ENCODE measurements around the gene STRA6. TPM values are rescaled to one million over a fixed set of nuclear protein-coding genes. Genes with fewer than 3 reads are reported as not detected.

STRA6 gene
- total RNA-seq, 6 donors from 2014 or later, result 0.22 to 3.5 (median 0.88) TPM; not detected in 3

GRCh38 chr15:74216949-74217348 is 14.4 kb upstream of the STRA6 start:
- ATAC-seq (ENCODE audit: low FRiP score in 2 of 2) (no peak), DNase-seq (no peak)
- no peak overlapping the region for H3K4me3 ChIP-seq
- no peaks in the 10 kb centered on the region for H3K9me3 ChIP-seq
- WGBS, 2 donors, result 87 to 91% methylated on average over 3 of the region's 3 CpGs
- H3K4me1 ChIP-seq, result peaks cover 0 to 6% (median 2%) of the 10 kb centered on the region in 4 donors
- no peaks in the 10 kb centered on the region for H3K36me3 ChIP-seq
- H3K27ac ChIP-seq, result no peak overlapping the region
- TF ChIP-seq POLR2AphosphoS5 (IDR thresholded peaks at IDR 0.05) (no peak), CTCF (IDR thresholded peaks at IDR 0.05) (no peak), POLR2A (IDR thresholded peaks at IDR 0.05) (no peak), EP300 (IDR thresholded peaks at IDR 0.05) (no peak)
- H3K27me3 ChIP-seq, result no peaks in the 10 kb centered on the region

DNA sequence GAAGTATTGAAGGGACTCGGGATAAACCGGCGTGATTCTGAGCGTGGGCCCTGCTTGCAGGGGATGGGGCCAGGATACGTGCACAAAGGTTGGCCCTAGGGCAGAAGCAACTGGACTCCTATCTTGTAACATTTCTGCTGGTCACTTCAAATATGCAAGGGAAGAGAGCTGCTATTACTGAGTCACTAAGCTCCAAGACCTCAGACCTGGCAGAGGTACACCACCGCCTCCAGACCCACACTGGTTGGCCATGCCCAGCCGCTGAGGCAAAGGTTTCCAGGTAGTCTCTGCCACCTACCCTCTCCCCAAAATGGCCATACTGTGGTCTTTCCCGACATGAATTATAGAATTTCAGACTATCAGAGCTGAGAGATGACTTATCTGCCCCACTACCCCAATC is 13.4 kb upstream of the STRA6 start:
- peaks cover 0 to 6% (median 2%) of the 10 kb centered on the region in 4 donors for H3K4me1 ChIP-seq
- H3K36me3 ChIP-seq, result no peaks in the 10 kb centered on the region
- no peak for ATAC-seq (ENCODE audit: low FRiP score in 2 of 2)
- 82 to 89% methylated on average over 8 of the region's 8 CpGs for WGBS, 2 donors
- no peak overlapping the region for H3K4me3 ChIP-seq
- no peaks in the 10 kb centered on the region for H3K9me3 ChIP-seq
- no peak for DNase-seq
- no peak for TF ChIP-seq POLR2A (IDR thresholded peaks at IDR 0.05)
- TF ChIP-seq POLR2AphosphoS5 (IDR thresholded peaks at IDR 0.05), result no peak
- no peak for TF ChIP-seq CTCF (IDR thresholded peaks at IDR 0.05)
- no peak for TF ChIP-seq EP300 (IDR thresholded peaks at IDR 0.05)
- no peak overlapping the region for H3K27ac ChIP-seq
- no peaks in the 10 kb centered on the region for H3K27me3 ChIP-seq

GRCh38 chr15:74214324-74215021 is 11.9 kb upstream of the STRA6 start:
- no peak for DNase-seq
- Histone ChIP-seq H3K9me3 (no peaks in the 10 kb centered on the region), H3K4me1 (peaks cover 0 to 6% (median 2%) of the 10 kb centered on the region in 4 donors), H3K27me3 (no peaks in the 10 kb centered on the region), H3K36me3 (no peaks in the 10 kb centered on the region), H3K4me3 (no peak overlapping the region), H3K27ac (no peak overlapping the region)
- no peak for ATAC-seq (ENCODE audit: low FRiP score in 2 of 2)
- no peak for TF ChIP-seq CTCF (IDR thresholded peaks at IDR 0.05)
- no peak for TF ChIP-seq EP300 (IDR thresholded peaks at IDR 0.05)
- no peak for TF ChIP-seq POLR2AphosphoS5 (IDR thresholded peaks at IDR 0.05)
- TF ChIP-seq POLR2A (IDR thresholded peaks at IDR 0.05), result no peak
- 79 to 83% methylated on average over 6 of the region's 6 CpGs for WGBS, 2 donors

DNA sequence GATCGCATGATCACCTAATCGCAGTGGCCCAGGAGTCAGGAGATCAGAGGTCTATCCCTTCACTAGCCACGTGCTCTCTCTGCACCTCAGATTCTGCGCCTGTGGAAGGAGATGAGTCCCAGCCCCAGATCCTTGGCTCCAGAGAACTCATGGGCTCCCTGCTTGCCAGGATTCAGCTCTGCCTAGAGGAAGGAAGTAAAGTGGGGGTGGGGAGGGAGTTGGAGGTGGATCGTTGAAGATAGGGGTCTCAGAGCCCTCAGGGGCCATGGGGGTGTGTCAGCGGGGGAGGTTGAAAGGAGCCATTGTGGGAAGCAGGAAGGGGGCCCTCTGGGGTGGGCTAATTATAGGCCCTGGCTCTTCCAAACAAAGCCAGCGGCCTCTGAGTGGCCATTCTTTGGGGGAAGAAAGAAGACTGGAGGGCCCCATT is 11.3 kb upstream of the STRA6 start:
- Histone ChIP-seq H3K4me1 (peaks cover 0 to 6% (median 2%) of the 10 kb centered on the region in 4 donors), H3K36me3 (no peaks in the 10 kb centered on the region), H3K4me3 (no peak overlapping the region), H3K27me3 (no peaks in the 10 kb centered on the region), H3K9me3 (no peaks in the 10 kb centered on the region), H3K27ac (no peak overlapping the region)
- no peak for TF ChIP-seq POLR2A (IDR thresholded peaks at IDR 0.05)
- TF ChIP-seq POLR2AphosphoS5 (IDR thresholded peaks at IDR 0.05), result no peak
- no peak for TF ChIP-seq EP300 (IDR thresholded peaks at IDR 0.05)
- TF ChIP-seq CTCF (IDR thresholded peaks at IDR 0.05), result no peak
- ATAC-seq (ENCODE audit: low FRiP score in 2 of 2) (no peak), DNase-seq (no peak)
- WGBS, 2 donors, result 45 to 55% methylated on average over 5 to 7 of the region's 7 CpGs

DNA sequence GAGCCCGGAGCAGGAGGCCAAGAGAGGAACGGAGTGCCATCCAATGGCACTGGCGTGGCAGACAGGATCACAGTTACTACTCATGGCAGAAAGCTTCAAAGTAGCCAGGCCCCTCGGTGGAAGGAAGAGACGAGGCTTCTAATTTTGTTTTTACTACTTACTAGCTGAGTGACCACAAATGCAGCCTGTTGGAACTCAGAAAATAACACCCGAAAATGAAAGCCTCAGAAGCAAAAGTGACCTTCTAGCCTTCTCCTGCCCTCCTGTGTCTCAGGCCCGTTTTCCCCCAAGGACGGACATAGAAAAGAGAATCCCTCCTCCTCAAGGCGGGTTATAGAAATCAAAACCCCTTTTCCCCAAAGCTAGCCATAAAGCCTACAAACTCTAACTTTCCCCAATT is 9.9 kb upstream of the STRA6 start:
- TF ChIP-seq POLR2AphosphoS5 (IDR thresholded peaks at IDR 0.05) (no peak), EP300 (IDR thresholded peaks at IDR 0.05) (no peak), CTCF (IDR thresholded peaks at IDR 0.05) (no peak), POLR2A (IDR thresholded peaks at IDR 0.05) (no peak)
- H3K27me3 ChIP-seq, result no peaks in the 10 kb centered on the region
- ATAC-seq (ENCODE audit: low FRiP score in 2 of 2) (no peak), DNase-seq (no peak)
- H3K9me3 ChIP-seq, result no peaks in the 10 kb centered on the region
- H3K4me3 ChIP-seq, result no peak overlapping the region
- peaks cover 0 to 6% (median 2%) of the 10 kb centered on the region in 4 donors for H3K4me1 ChIP-seq
- no peak overlapping the region for H3K27ac ChIP-seq
- WGBS, 2 donors, result 89 to 95% methylated on average over 9 of the region's 9 CpGs
- no peaks in the 10 kb centered on the region for H3K36me3 ChIP-seq
